Skeletal muscle satellite cell (primary cell): ENCODE results near the gene NTN1.

Source experiments
- H3K27me3 ChIP-seq: 2 replicates; pipeline ENCODE4 v1.7.0; 2013; ENCODE audit warnings: low read length; ENCODE audit not compliant: control insufficient read depth, insufficient read depth
- H3K36me3 ChIP-seq: 2 replicates; pipeline ENCODE4 v1.7.0; 2013; ENCODE audit warnings: mild to moderate bottlenecking, control low read depth, low read length; ENCODE audit not compliant: insufficient read depth
- H3K4me1 ChIP-seq: 2 replicates; pipeline ENCODE4 v1.7.0; 2013; ENCODE audit warnings: low read length; ENCODE audit not compliant: control insufficient read depth, insufficient read depth
- H3K4me2 ChIP-seq: 2 replicates; pipeline ENCODE4 v1.7.0; 2013; ENCODE audit warnings: mild to moderate bottlenecking, low read length
- H3K4me3 ChIP-seq: 2 replicates; pipeline ENCODE4 v1.7.0; 2013; ENCODE audit warnings: low read length
- H3K9ac ChIP-seq: 2 replicates; pipeline ENCODE4 v1.7.0; 2013; ENCODE audit warnings: mild to moderate bottlenecking, low read depth, low read length, moderate library complexity
- H3K9me3 ChIP-seq: replicated peaks from 2 replicates; pipeline ENCODE4 v1.7.0; 2013; ENCODE audit warnings: mild to moderate bottlenecking, control low read depth, low read length

Gene NTN1

DNA sequence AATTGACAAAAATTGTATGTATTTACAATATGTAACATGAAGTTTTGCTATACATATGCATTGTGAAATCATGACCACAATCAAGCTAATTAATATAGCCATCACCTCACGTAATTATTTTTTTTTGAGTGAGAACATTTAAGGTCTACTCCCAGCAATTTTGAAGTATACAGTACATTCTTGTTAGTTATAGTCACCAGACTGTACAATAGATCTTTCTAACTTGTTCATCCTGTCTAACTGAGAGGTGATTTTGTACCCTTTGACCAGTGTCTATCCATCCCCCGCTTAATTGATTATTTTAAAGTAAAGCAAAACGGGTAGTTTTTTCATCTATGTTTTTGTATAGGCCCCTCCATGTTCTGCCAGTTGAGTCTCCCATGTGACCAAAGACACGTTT lies 30.3 kb downstream of the NTN1 start:
- no peaks in the 10 kb centered on the region for H3K27me3 ChIP-seq
- no peak overlapping the region for H3K4me3 ChIP-seq
- no peaks in the 10 kb centered on the region for H3K4me1 ChIP-seq
- no peak overlapping the region for H3K9ac ChIP-seq
- no peaks in the 10 kb centered on the region for H3K36me3 ChIP-seq
- H3K4me2 ChIP-seq, result no peak overlapping the region
- H3K9me3 ChIP-seq, result no peaks in the 10 kb centered on the region

DNA sequence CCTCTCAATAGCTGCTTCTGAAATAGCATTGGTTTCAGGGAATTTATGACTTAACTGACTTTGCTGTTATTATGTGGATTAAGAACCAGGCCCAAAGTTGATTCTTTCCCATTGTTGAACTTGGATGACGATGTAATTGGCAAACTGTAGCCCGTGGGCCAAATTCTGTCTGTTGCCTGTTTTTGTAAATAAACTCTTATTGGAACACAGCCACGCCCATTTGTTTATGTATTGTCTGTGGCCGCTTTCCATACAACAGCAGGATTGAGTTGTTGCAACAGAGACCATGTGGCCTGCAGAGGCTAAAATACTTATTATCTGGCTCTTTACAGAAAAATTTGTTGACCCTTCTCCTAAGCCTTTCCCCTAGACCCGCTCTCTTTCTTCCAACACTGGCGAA lies 31.6 kb downstream of the NTN1 start:
- Histone ChIP-seq H3K4me2 (no peak overlapping the region), H3K4me1 (no peaks in the 10 kb centered on the region), H3K27me3 (no peaks in the 10 kb centered on the region), H3K9me3 (no peaks in the 10 kb centered on the region), H3K9ac (no peak overlapping the region), H3K4me3 (no peak overlapping the region), H3K36me3 (no peaks in the 10 kb centered on the region)

DNA sequence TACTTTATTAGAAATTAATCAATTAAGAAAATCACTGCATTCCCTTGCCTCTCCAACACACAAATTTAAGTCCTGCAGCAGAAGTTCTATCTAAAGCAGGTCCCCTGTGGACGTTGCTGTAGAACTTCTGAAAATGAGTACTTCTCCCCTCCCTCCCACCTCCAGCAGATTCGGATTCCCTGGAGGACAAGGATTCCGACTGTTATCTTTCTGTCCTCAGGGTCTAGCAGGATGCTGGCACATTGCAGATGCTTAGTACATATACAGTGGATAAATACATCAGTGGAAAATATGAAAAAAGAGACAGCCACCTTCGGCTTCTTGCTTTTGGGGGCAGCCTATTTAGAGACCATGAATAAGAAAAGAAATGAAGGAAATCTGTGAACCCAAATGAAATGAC lies 32.1 kb downstream of the NTN1 start:
- Histone ChIP-seq H3K27me3 (no peaks in the 10 kb centered on the region), H3K4me1 (no peaks in the 10 kb centered on the region), H3K36me3 (no peaks in the 10 kb centered on the region), H3K9ac (no peak overlapping the region), H3K4me3 (no peak overlapping the region), H3K9me3 (no peaks in the 10 kb centered on the region), H3K4me2 (no peak overlapping the region)

DNA sequence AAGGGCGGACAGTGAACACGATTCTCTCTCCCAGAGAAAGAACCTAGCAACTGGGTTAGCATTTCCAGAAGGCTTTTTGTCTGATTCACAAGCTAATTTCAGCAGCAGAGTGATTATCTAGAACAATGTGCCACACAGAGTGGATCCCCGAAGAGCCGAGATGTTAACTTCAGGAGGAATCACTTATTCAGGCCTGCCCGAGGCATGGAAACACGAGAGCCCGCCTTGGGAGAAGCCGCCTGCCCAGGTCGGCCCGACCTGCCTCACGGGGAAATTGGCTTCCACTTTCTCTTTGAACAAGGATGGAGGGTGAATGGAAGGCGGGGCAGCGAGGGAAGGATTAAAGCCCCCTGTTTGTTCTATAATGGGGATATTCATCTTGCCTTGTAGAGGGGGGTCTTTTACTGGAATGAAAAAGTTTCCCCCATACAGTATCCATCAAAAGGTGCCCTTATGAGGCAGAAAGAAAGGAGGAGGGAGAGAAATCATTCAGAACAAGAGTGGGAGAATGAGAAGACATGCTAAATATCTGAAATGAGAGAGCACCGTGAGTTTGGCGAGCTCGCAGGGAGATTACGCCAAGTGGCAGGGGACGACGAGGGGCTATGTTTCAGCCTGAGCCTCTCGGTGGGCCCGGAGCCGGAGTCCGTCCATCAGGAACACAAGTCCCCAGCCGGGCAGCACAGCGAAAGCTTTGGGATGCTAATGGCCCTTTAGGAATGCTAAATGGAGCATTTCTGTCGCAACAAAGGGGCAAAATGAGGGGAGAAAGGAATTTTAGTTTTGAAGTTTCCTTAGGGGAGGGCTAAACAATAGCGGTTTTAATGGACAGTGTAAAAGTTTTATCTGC lies 33.0 kb downstream of the NTN1 start:
- no peaks in the 10 kb centered on the region for H3K27me3 ChIP-seq
- no peaks in the 10 kb centered on the region for H3K36me3 ChIP-seq
- no peaks in the 10 kb centered on the region for H3K4me1 ChIP-seq
- no peak overlapping the region for H3K4me3 ChIP-seq
- H3K4me2 ChIP-seq, result no peak overlapping the region
- no peaks in the 10 kb centered on the region for H3K9me3 ChIP-seq
- H3K9ac ChIP-seq, result no peak overlapping the region

DNA sequence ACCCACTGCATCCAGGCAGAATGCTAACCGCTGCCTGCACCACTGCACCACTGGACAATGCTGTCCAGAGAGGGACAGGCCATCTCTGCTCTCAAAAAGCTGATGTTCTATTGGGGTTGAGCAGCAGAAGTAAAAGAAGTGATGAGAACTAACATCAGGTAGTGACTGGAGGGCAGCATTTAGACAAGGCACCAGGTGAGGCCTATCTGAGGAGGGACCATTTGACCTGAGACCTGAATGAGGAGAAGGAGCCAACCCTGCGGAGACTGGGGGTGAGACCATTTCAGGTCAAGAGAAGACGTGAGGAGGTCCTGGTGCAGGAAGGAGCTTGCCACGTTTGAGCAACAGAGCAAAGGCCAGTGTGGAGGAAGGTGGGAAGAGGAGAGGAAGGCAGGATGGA lies 34.0 kb downstream of the NTN1 start:
- Histone ChIP-seq H3K4me3 (no peak overlapping the region), H3K9me3 (no peaks in the 10 kb centered on the region), H3K9ac (no peak overlapping the region), H3K36me3 (no peaks in the 10 kb centered on the region), H3K4me2 (no peak overlapping the region), H3K27me3 (no peaks in the 10 kb centered on the region), H3K4me1 (no peaks in the 10 kb centered on the region)

DNA sequence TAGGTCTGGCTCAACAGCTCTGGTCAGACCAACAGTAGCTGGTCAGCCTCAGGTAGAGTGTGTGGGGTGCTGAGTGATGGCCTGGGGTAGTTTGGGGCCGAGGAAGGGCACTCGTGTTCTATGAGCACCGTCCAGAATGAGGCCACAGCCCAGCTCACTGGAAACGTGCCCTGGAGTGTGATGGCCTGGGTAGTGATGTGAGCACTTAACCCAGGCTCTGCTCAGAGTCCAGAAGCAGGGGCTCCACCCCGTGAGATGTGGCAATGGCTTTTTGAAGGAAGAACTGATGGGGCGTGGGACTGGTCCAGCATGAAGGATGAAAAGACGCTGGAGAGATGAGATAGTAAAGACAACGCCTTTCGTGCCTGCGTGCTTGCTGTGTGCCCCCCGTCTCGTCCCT lies 35.3 kb downstream of the NTN1 start:
- H3K4me2 ChIP-seq, result no peak overlapping the region
- H3K9ac ChIP-seq, result no peak overlapping the region
- H3K4me3 ChIP-seq, result no peak overlapping the region
- no peaks in the 10 kb centered on the region for H3K9me3 ChIP-seq
- no peaks in the 10 kb centered on the region for H3K4me1 ChIP-seq
- no peaks in the 10 kb centered on the region for H3K27me3 ChIP-seq
- no peaks in the 10 kb centered on the region for H3K36me3 ChIP-seq

DNA sequence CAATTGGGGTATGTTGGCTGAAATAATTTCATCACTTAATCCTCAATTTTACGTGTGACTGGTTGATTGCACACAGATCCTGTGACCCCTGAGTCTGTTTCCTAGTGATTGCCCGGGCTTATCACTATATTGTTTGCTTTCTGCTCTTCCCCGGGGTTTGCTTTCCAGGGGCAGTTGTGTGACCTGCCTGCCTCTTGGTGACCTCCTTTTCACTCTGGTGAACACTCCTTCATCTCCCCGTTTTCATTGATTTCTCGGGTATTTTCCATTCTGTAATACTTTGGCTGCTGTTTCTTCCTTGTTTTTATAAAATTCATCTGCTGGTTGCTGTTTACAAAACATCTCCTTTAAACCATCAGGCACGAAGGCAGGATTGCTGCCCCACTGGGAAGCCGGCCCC lies 36.0 kb downstream of the NTN1 start:
- Histone ChIP-seq H3K36me3 (no peaks in the 10 kb centered on the region), H3K27me3 (no peaks in the 10 kb centered on the region), H3K9me3 (no peaks in the 10 kb centered on the region), H3K4me2 (no peak overlapping the region), H3K9ac (no peak overlapping the region), H3K4me1 (no peaks in the 10 kb centered on the region), H3K4me3 (no peak overlapping the region)

DNA sequence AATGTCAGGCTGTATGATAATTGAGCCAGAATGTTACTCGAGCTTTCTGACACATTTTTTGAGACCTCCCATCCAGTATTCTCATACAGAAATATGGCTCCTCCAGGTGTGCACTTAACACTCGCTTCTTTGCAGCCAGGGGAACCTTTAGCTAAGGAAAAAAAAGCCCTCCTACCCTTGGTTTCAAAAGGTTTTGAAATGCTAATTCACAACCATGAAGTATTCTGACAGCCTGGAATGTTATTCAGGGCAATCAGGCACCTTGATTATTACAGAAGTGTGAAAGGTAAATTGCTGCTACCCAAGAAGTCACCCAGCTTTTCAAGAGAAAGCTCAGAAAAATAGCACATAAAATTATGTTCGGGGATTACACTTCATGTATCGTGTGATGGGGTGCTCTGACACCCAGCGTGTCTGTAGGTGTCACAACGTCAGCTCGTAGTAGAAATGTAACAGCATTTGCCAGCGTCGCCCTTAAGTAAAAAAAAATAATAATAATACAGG lies 41.1 kb downstream of the NTN1 start:
- H3K9me3 ChIP-seq, result peaks cover 4% of the 10 kb centered on the region
- no peaks in the 10 kb centered on the region for H3K27me3 ChIP-seq
- H3K4me3 ChIP-seq, result no peak overlapping the region
- no peaks in the 10 kb centered on the region for H3K36me3 ChIP-seq
- no peak overlapping the region for H3K9ac ChIP-seq
- no peak overlapping the region for H3K4me2 ChIP-seq
- no peaks in the 10 kb centered on the region for H3K4me1 ChIP-seq

DNA sequence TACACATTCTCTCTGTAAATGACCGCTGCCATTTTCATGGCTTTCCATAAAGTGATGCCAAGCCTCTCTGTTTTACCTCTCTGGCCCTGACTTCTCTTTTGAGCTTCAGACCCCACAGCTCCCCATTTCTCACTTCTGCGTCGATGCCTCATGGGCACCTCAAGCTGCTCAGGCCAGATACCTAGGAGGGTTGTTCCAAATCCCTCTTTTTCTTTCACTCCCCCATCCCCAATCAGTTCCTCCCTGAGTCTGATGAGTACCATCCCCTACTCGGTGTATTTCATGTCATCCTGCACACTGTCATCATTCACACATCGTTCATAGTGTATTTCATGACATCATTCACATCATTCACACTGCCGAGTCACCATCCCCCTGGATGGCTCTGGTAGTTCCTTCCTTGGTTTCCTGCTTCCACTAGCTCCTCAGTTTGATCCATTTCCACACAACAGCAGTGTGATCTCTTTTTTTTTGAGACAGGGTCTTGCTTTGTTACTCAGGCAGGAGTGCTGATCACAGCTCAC lies 43.1 kb downstream of the NTN1 start:
- H3K9ac ChIP-seq, result no peak overlapping the region
- peaks cover 4% of the 10 kb centered on the region for H3K9me3 ChIP-seq
- H3K27me3 ChIP-seq, result no peaks in the 10 kb centered on the region
- no peaks in the 10 kb centered on the region for H3K36me3 ChIP-seq
- no peak overlapping the region for H3K4me3 ChIP-seq
- H3K4me2 ChIP-seq, result no peak overlapping the region
- no peaks in the 10 kb centered on the region for H3K4me1 ChIP-seq

DNA sequence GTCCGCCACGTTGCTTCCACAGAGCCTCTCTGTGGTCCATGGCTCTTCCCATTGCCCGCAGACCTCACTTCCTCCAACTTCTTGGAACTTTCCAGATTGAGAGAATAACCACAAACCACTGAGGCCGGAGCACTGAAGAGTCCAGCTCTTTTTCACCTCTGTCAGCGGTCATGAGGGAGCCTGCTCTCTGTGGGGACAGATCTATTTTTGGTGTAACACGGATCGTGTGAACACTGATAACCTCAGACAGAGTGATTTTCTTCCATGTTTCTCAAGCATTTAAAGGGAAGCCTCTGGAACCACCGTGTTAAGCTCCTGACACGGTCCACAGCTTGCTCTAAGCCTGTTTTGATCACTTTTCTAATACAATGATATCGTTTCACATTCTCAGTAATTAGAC lies 49.7 kb downstream of the NTN1 start:
- H3K4me2 ChIP-seq, result no peak overlapping the region
- no peaks in the 10 kb centered on the region for H3K4me1 ChIP-seq
- H3K9ac ChIP-seq, result no peak overlapping the region
- no peak overlapping the region for H3K4me3 ChIP-seq
- H3K36me3 ChIP-seq, result no peaks in the 10 kb centered on the region
- H3K9me3 ChIP-seq, result no peaks in the 10 kb centered on the region
- peaks cover 3% of the 10 kb centered on the region for H3K27me3 ChIP-seq

DNA sequence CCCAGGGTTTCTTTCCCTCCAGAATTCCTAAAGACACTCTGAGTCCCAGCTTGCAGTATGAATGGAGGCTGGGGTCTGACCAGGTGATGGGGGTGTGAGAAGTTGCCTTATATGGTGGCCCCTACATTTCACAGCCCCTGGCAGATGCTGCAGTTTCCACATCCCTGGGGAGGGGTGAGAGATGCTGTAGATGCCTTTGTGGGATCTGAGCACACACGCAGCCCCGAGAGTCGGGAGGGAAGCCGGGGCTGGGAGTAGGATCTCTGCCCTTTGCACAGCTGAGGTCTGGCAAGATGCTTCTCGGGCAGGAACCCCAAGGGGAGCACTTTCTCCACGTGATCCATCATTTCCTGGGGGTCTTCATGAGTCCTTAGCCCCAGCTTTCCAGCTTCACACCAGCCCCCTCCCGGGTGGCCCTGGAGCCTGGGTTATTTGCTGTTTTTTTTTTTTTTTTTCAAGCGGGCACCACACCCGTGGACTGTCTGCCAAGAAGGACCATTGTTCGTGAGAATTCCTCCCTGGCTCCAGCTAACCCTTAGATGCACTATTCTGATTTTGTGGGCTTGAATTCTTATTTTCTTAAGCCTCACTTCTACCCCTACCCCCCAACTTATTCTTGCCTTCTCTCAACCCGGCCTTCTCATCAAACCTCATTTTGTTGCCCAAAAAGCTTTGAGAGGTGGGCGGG lies 50.6 kb downstream of the NTN1 start:
- H3K9me3 ChIP-seq, result no peaks in the 10 kb centered on the region
- no peaks in the 10 kb centered on the region for H3K36me3 ChIP-seq
- no peaks in the 10 kb centered on the region for H3K4me1 ChIP-seq
- H3K4me2 ChIP-seq, result no peak overlapping the region
- no peak overlapping the region for H3K4me3 ChIP-seq
- no peak overlapping the region for H3K9ac ChIP-seq
- H3K27me3 ChIP-seq, result peaks cover 3% of the 10 kb centered on the region
